Measurements from ENCODE around the gene CCDC51. TPM values are rescaled to one million over a fixed set of nuclear protein-coding genes. Genes with fewer than 3 reads are reported as not detected.
"Not testable (repeated sequence)": the region's sequence is repeated elsewhere in the genome, so short reads cannot be mapped to it uniquely, and the experiment has no call there.

CCDC51 gene, protein sequence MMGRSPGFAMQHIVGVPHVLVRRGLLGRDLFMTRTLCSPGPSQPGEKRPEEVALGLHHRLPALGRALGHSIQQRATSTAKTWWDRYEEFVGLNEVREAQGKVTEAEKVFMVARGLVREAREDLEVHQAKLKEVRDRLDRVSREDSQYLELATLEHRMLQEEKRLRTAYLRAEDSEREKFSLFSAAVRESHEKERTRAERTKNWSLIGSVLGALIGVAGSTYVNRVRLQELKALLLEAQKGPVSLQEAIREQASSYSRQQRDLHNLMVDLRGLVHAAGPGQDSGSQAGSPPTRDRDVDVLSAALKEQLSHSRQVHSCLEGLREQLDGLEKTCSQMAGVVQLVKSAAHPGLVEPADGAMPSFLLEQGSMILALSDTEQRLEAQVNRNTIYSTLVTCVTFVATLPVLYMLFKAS
- 22.8 TPM for polyA plus RNA-seq (2012; ENCODE audit: missing spikeins)

DNA sequence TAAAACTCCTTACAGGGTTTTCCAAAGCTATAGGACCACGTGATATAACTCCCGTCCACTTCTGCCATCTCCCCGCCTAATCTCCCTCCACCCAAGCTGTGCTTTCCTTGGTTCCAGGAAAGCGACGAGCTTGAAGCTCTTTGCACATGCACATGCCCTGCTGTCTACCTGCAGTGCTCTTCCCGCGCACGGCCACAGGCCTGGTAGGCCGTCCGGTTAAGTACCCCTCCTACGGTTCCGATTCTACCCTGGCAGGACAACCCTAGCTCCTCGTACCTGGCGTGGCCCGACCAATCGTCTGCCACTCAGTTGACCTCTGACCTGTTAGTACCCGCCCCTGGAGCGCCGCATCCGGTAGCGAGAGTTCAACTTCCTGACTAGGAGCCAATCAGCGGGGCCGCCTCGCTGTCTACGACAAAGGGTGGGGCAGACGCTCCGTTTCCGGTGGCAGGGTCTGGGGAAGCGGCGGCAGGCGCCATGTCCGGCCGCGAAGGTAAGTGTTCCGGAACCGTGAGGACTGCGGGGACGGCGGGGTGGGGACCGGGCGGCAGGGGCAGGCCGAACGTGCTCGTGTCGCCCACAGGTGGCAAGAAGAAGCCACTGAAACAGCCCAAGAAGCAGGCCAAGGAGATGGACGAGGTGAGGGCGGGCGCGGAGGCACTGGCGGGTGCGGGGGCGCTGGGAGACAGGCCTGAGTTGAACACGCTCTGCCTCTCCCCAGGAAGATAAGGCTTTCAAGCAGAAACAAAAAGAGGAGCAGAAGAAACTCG is at the start of gene CCDC51, which contains the start of gene TMA7:
TSS of gene CCDC51 (minus strand) at position 300 of the 770 bp plus-strand sequence. CDS start 4,991 bp downstream, outside the sequence.
TSS of gene TMA7 (plus strand) at position 438 of the 770 bp plus-strand sequence. CDS start at position 478, 40 bp downstream.
- TF ChIP-seq POLR2AphosphoS5 (IDR thresholded peaks at IDR 0.05; ENCODE audit: low read depth, low read length) (peak; percentile 84), TAF1 (IDR thresholded peaks at IDR 0.05; ENCODE audit: borderline replicate concordance, low read depth, low read length) (no peak), POLR2A (IDR thresholded peaks at IDR 0.05; ENCODE audit: low read depth, low read length) (peak; percentile 92)
- FAIRE-seq (peak; percentile 99), DNase-seq (ENCODE audit: insufficient read length) (peak; percentile 97)

GRCh38 chr3:48486952-48487351 is 47.0 kb upstream of the CCDC51 start:
- FAIRE-seq, result no peak
- DNase-seq (ENCODE audit: insufficient read length), result no peak
- no peak for TF ChIP-seq POLR2AphosphoS5 (IDR thresholded peaks at IDR 0.05; ENCODE audit: low read depth, low read length)
- TF ChIP-seq POLR2A (IDR thresholded peaks at IDR 0.05; ENCODE audit: low read depth, low read length), result no peak
- TF ChIP-seq TAF1 (IDR thresholded peaks at IDR 0.05; ENCODE audit: borderline replicate concordance, low read depth, low read length), result no peak

DNA sequence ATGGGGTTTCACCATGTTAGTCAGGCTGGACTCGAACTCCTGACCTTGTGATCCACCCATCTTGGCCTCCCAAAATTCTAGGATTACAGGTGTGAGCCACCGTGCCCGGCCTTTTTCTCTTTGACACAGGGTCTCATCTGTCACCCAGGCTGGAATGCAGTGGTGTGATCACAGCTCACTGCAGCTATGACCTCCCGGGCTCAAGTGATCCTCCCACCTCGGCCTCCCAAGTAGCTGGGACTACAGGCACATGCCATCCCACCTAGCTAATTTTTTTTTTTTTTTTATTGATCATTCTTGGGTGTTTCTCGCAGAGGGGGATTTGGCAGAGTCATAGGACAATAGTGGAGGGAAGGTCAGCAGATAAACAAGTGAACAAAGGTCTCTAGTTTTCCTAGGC is 42.9 kb upstream of the CCDC51 start:
- not testable (repeated sequence) for FAIRE-seq; DNase-seq (ENCODE audit: insufficient read length)

- DNase-seq (ENCODE audit: insufficient read length); FAIRE-seq: not testable (repeated sequence)
Measured at GRCh38 chr3:48480891-48481290, 41.0 kb upstream of the CCDC51 start.

DNA sequence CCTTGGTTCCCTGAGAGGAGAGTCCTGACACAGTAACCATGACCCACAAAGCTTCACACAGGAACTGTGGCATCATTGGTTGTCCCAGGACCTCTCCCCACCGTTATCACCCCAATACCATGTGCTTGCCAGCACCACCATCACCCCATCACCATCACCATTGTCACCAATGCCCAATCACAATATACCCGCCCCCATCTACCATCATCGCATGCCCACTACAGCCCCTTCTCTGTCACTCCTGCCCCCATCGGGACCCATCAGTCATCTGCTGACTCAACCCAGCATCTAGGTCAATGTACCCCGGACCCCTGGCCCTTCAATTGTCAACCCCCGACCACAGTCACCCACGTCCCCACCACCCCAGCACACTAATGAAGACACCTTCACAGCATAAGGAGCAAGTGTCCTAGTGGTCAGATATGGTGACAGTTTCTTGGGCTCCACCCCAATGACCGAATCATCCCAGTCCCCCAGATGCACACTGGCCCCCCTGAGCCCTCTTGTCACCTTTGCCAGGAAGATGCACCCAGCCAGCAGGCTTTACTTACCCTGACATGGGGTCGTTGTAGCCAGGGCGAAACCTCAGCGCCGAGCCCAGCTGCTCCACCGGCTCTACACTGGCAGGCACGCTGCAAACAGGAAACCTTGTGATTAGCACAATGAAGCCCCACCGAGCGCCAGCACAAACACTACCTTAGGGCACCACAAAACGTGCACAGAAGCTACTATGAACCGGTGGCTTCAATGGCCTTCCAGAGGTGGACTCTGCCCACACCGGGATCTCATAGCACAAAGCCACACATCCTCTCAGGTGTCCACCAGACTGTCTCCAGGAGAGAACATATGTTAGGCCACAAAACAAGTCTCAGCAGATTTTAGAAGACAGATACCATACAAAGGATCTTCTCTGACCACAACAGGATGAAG is 39.0 kb upstream of the CCDC51 start:
- no peak for TF ChIP-seq POLR2AphosphoS5 (IDR thresholded peaks at IDR 0.05; ENCODE audit: low read depth, low read length)
- TF ChIP-seq POLR2A (IDR thresholded peaks at IDR 0.05; ENCODE audit: low read depth, low read length), result no peak; the same call in 1 of the 2 replicates
- no peak for TF ChIP-seq TAF1 (IDR thresholded peaks at IDR 0.05; ENCODE audit: borderline replicate concordance, low read depth, low read length)
- FAIRE-seq, result peak; percentile 84
- DNase-seq (ENCODE audit: insufficient read length), result no peak

- no peak for TF ChIP-seq TAF1 (IDR thresholded peaks at IDR 0.05; ENCODE audit: borderline replicate concordance, low read depth, low read length)
- no peak for TF ChIP-seq POLR2A (IDR thresholded peaks at IDR 0.05; ENCODE audit: low read depth, low read length)
- no peak for TF ChIP-seq POLR2AphosphoS5 (IDR thresholded peaks at IDR 0.05; ENCODE audit: low read depth, low read length)
- FAIRE-seq (no peak), DNase-seq (ENCODE audit: insufficient read length) (no peak)
Measured at GRCh38 chr3:48477959-48478520, 38.1 kb upstream of the CCDC51 start.

GRCh38 chr3:48476426-48477053 is 36.6 kb upstream of the CCDC51 start:
- FAIRE-seq, result no peak
- no peak for TF ChIP-seq POLR2A (IDR thresholded peaks at IDR 0.05; ENCODE audit: low read depth, low read length)
- no peak for TF ChIP-seq TAF1 (IDR thresholded peaks at IDR 0.05; ENCODE audit: borderline replicate concordance, low read depth, low read length)
- TF ChIP-seq POLR2AphosphoS5 (IDR thresholded peaks at IDR 0.05; ENCODE audit: low read depth, low read length), result no peak
- DNase-seq (ENCODE audit: insufficient read length), result no peak

DNA sequence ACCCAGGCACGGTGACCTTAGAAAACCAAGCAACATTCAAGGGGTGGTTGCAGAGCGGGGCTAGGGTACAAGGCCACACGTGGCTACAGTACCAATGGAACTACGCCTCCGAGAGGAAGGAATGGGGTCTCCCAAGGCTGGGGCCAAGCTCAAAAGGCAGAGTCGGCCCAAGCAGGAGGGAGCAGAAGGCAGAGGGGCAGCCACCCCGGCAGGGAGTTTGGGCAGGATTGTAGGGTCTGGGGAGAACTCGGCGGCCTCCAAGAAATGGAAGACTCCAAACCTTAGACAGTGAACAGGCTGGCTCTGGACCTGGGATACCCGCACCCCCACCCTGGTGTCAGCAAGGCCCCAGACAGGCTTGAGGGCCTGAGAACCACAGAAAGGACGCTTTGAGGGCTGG is 35.3 kb upstream of the CCDC51 start:
- DNase-seq (ENCODE audit: insufficient read length), result no peak
- TF ChIP-seq POLR2AphosphoS5 (IDR thresholded peaks at IDR 0.05; ENCODE audit: low read depth, low read length), result no peak
- no peak for TF ChIP-seq TAF1 (IDR thresholded peaks at IDR 0.05; ENCODE audit: borderline replicate concordance, low read depth, low read length)
- no peak for TF ChIP-seq POLR2A (IDR thresholded peaks at IDR 0.05; ENCODE audit: low read depth, low read length)
- FAIRE-seq, result no peak

GRCh38 chr3:48474619-48475018 is 34.7 kb upstream of the CCDC51 start:
- DNase-seq (ENCODE audit: insufficient read length) (no peak), FAIRE-seq (no peak)
- TF ChIP-seq TAF1 (IDR thresholded peaks at IDR 0.05; ENCODE audit: borderline replicate concordance, low read depth, low read length), result no peak
- no peak for TF ChIP-seq POLR2A (IDR thresholded peaks at IDR 0.05; ENCODE audit: low read depth, low read length)

DNA sequence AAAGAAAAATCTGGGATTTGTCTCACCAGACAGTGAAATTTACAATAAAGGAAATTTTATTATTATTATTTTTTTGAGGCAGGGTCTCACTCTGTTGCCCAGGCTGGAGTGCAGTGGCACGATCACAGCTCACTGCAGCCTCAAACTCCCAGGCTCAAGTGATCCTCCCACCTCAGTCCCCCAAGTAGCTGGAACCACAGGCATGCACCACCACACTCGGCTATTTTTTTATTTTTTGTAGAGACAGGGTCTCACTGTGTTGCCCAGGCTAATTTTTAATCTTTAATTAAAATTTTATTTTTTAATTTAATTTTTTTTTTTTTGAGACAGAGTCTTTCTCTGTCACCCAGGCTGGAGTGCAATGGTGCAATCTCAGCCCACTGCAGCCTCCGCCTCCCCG is 34.1 kb upstream of the CCDC51 start:
- not testable (repeated sequence) for FAIRE-seq; DNase-seq (ENCODE audit: insufficient read length)

GRCh38 chr3:48473617-48473952 is 33.7 kb upstream of the CCDC51 start:
- DNase-seq (ENCODE audit: insufficient read length), result no peak
- no peak for TF ChIP-seq TAF1 (IDR thresholded peaks at IDR 0.05; ENCODE audit: borderline replicate concordance, low read depth, low read length)
- no peak for TF ChIP-seq POLR2A (IDR thresholded peaks at IDR 0.05; ENCODE audit: low read depth, low read length)
- TF ChIP-seq POLR2AphosphoS5 (IDR thresholded peaks at IDR 0.05; ENCODE audit: low read depth, low read length), result no peak
- no peak for FAIRE-seq
